Stomach (tissue), 4 donors: Measurements from ENCODE around the gene DCX.

Experiments
- EP300 ChIP-seq: sonication (generic); formaldehyde crosslinking; IDR thresholded peaks from one replicate; pipeline ENCODE4 v1.6.1; 2017; ENCODE audit warnings: antibody characterized with exemption
- POLR2A ChIP-seq, 4 donors: fragments of 450-650 bp; IDR thresholded peaks; one replicate each; pipeline ENCODE4 v1.6.1; 2016; ENCODE audit warnings: antibody characterized with exemption in 4 of 4, control low read depth in 2 of 4, mild to moderate bottlenecking in 1 of 4, moderate library complexity in 1 of 4
- TF ChIP-seq, protein P1 (sequence below), 7 experiments: fragments of 450-650 bp in 4 of 7; fragments of 200-600 bp in 3 of 7; sonication (generic) in 3 of 7; IDR thresholded peaks; one replicate each; pipeline ENCODE4 v1.5.1; 2016 to 2019; ENCODE audit warnings: antibody characterized with exemption in 7 of 7, control low read depth in 2 of 7, mild to moderate bottlenecking in 1 of 7

GRCh38 chrX:111445485-111445884 lies 33.5 kb upstream of the DCX start:
- TF ChIP-seq, protein P1, sequence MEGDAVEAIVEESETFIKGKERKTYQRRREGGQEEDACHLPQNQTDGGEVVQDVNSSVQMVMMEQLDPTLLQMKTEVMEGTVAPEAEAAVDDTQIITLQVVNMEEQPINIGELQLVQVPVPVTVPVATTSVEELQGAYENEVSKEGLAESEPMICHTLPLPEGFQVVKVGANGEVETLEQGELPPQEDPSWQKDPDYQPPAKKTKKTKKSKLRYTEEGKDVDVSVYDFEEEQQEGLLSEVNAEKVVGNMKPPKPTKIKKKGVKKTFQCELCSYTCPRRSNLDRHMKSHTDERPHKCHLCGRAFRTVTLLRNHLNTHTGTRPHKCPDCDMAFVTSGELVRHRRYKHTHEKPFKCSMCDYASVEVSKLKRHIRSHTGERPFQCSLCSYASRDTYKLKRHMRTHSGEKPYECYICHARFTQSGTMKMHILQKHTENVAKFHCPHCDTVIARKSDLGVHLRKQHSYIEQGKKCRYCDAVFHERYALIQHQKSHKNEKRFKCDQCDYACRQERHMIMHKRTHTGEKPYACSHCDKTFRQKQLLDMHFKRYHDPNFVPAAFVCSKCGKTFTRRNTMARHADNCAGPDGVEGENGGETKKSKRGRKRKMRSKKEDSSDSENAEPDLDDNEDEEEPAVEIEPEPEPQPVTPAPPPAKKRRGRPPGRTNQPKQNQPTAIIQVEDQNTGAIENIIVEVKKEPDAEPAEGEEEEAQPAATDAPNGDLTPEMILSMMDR (IDR thresholded peaks at IDR 0.05), result peak in 4 of 7 experiments; percentile 25 to 47 (median 34)
- TF ChIP-seq POLR2A (IDR thresholded peaks at IDR 0.05), result no peak
- no peak for TF ChIP-seq EP300
